Neuronal stem cell (in vitro differentiated cells): ENCODE measurements around the gene CNTN5.

Source experiments
- DNase-seq: peaks from one replicate; pipeline ENCODE4 v3.0.0-alpha.2; 2013; ENCODE audit warnings: low spot score
- H2AFZ ChIP-seq: one replicate; pipeline ENCODE4 v1.6.1; 2013; ENCODE audit warnings: mild to moderate bottlenecking, low read length, inconsistent platforms
- H2AK5ac ChIP-seq: 2 replicates; pipeline ENCODE4 v1.6.1; 2013; ENCODE audit warnings: low read depth, mild to moderate bottlenecking, inconsistent platforms, low read length, moderate library complexity, mixed read lengths
- H2BK120ac ChIP-seq: 2 replicates; pipeline ENCODE4 v1.6.1; 2013; ENCODE audit warnings: low read depth, mild to moderate bottlenecking, inconsistent platforms, low read length, moderate library complexity, mixed read lengths
- H2BK12ac ChIP-seq: one replicate; pipeline ENCODE4 v1.6.1; 2013; ENCODE audit warnings: low read length, inconsistent platforms
- H2BK15ac ChIP-seq: 2 replicates; pipeline ENCODE4 v1.6.1; 2013; ENCODE audit warnings: mild to moderate bottlenecking, low read length, inconsistent platforms, mixed read lengths
- H2BK5ac ChIP-seq: one replicate; pipeline ENCODE4 v1.6.1; 2013; ENCODE audit warnings: inconsistent platforms, mild to moderate bottlenecking, low read length, moderate library complexity
- H3K14ac ChIP-seq: one replicate; pipeline ENCODE4 v1.6.1; 2013; ENCODE audit warnings: low read length, inconsistent platforms
- H3K18ac ChIP-seq: 2 replicates; pipeline ENCODE4 v1.6.1; 2013; ENCODE audit warnings: low read length, inconsistent platforms
- H3K23ac ChIP-seq: 2 replicates; pipeline ENCODE4 v1.6.1; 2013; ENCODE audit warnings: low read depth, mild to moderate bottlenecking, mixed read lengths, low read length, inconsistent platforms; ENCODE audit not compliant: poor library complexity
- H3K27ac ChIP-seq: replicated peaks from 3 replicates; pipeline ENCODE4 v1.5.1; 2013; ENCODE audit warnings: low read length, inconsistent platforms
- H3K27me3 ChIP-seq, 3 experiments: 2 replicates each; pipeline ENCODE4 v1.6.1; 2013; ENCODE audit warnings: low read length in 3 of 3, mild to moderate bottlenecking in 2 of 3, inconsistent platforms in 1 of 3, low read depth in 1 of 3, mixed read lengths in 1 of 3, moderate library complexity in 1 of 3; ENCODE audit not compliant: control insufficient read depth in 3 of 3, insufficient read depth in 3 of 3
- H3K36me3 ChIP-seq, 2 donors: replicated peaks in 1 of 2; 2 replicates each; pipeline ENCODE4 v1.6.1; 2013; ENCODE audit warnings: low read length in 2 of 2; ENCODE audit not compliant: control insufficient read depth in 2 of 2, insufficient read depth in 2 of 2
- H3K4ac ChIP-seq: 2 replicates; pipeline ENCODE4 v1.6.1; 2013; ENCODE audit warnings: inconsistent platforms, mild to moderate bottlenecking, low read length, moderate library complexity
- H3K4me1 ChIP-seq, 2 donors: 1 replicate in 1 of 2; 2 replicates in 1 of 2; pipeline ENCODE4 v1.6.1; 2013; ENCODE audit warnings: low read length in 2 of 2, low read depth in 1 of 2; ENCODE audit not compliant: control insufficient read depth in 2 of 2, insufficient read depth in 1 of 2
- H3K4me2 ChIP-seq: one replicate; pipeline ENCODE4 v1.6.1; 2013; ENCODE audit warnings: mild to moderate bottlenecking, low read length, inconsistent platforms; ENCODE audit not compliant: insufficient read depth, poor library complexity, severe bottlenecking
- H3K4me3 ChIP-seq, 2 donors: 2 replicates each; pipeline ENCODE4 v1.5.1; 2013; ENCODE audit warnings: low read length in 2 of 2, mild to moderate bottlenecking in 2 of 2, inconsistent platforms in 1 of 2, moderate library complexity in 1 of 2
- H3K79me1 ChIP-seq: one replicate; pipeline ENCODE4 v1.6.1; 2013; ENCODE audit warnings: low read depth, mild to moderate bottlenecking, inconsistent platforms, low read length, moderate library complexity
- H3K9ac ChIP-seq: one replicate; pipeline ENCODE4 v1.6.1; 2013; ENCODE audit warnings: mild to moderate bottlenecking, low read depth, low read length, inconsistent platforms; ENCODE audit not compliant: poor library complexity
- H3K9me3 ChIP-seq, 2 donors: replicated peaks in 1 of 2; 2 replicates each; pipeline versions ENCODE3 to v1.6.1; 2013; ENCODE audit warnings: low read length in 2 of 2, mild to moderate bottlenecking in 2 of 2, inconsistent platforms in 1 of 2, low read depth in 1 of 2, mixed read lengths in 1 of 2, moderate library complexity in 1 of 2; ENCODE audit not compliant: control insufficient read depth in 2 of 2, insufficient read depth in 1 of 2
- H4K8ac ChIP-seq: one replicate; pipeline ENCODE4 v1.6.1; 2013; ENCODE audit warnings: low read depth, mild to moderate bottlenecking, inconsistent platforms, low read length, moderate library complexity
- H4K91ac ChIP-seq: one replicate; pipeline ENCODE4 v1.6.1; 2013; ENCODE audit warnings: low read length, low read depth, mild to moderate bottlenecking, inconsistent platforms; ENCODE audit not compliant: poor library complexity
- WGBS, 2 donors: extraction: QIAGEN DNeasy Blood & Tissue Kit; methylation state at CpG; one replicate each; pipeline ENCODE4 v1.1.7; 2013; ENCODE audit warnings: missing lambda C conversion rate in 2 of 2, mixed read lengths in 1 of 2; ENCODE audit not compliant: insufficient read length in 2 of 2, insufficient replicate concordance in 1 of 2; ENCODE audit errors: extremely low coverage in 2 of 2; 5-methylcytosine and 5-hydroxymethylcytosine counted together

CNTN5 gene

GRCh38 chr11:100221791-100222190, 1201.0 kb downstream of the CNTN5 start:
- Histone ChIP-seq H4K91ac (no peak overlapping the region), H3K23ac (no peak overlapping the region), H3K4me2 (no peak overlapping the region), H4K8ac (no peak overlapping the region), H3K36me3 (no peaks in the 10 kb centered on the region), H2AK5ac (no peak overlapping the region), H3K9ac (no peak overlapping the region), H2BK12ac (no peak overlapping the region), H3K9me3 (no peaks in the 10 kb centered on the region), H2AFZ (no peak overlapping the region), H3K27me3 (no peaks in the 10 kb centered on the region), H2BK15ac (no peak overlapping the region), H3K14ac (no peak overlapping the region), H3K18ac (no peak overlapping the region), H3K27ac (no peak overlapping the region), H3K4me1 (peaks cover 0 to 6% of the 10 kb centered on the region in 2 donors), H2BK5ac (no peak overlapping the region), H2BK120ac (no peak overlapping the region), H3K79me1 (no peaks in the 10 kb centered on the region), H3K4ac (no peak overlapping the region), H3K4me3 (no peak overlapping the region)
- WGBS, 2 donors: no CpG with 5 or more reads among the region's 2 CpGs
- DNase-seq: no peak

GRCh38 chr11:100224541-100225034, 1203.8 kb downstream of the CNTN5 start:
- Histone ChIP-seq H3K4ac (no peak overlapping the region), H3K18ac (no peak overlapping the region), H3K4me3 (no peak overlapping the region), H3K14ac (no peak overlapping the region), H4K8ac (no peak overlapping the region), H2AFZ (no peak overlapping the region), H3K9me3 (no peaks in the 10 kb centered on the region), H2BK120ac (no peak overlapping the region), H3K36me3 (no peaks in the 10 kb centered on the region), H3K79me1 (no peaks in the 10 kb centered on the region), H3K9ac (no peak overlapping the region), H4K91ac (no peak overlapping the region), H2BK12ac (no peak overlapping the region), H2BK5ac (no peak overlapping the region), H2AK5ac (no peak overlapping the region), H3K4me1 (peaks cover 0 to 6% of the 10 kb centered on the region in 2 donors), H3K27me3 (no peaks in the 10 kb centered on the region), H3K27ac (no peak overlapping the region), H3K4me2 (no peak overlapping the region), H3K23ac (no peak overlapping the region), H2BK15ac (no peak overlapping the region)
- no CpG with 5 or more reads among the region's 1 CpG for WGBS, 2 donors
- no peak for DNase-seq

GRCh38 chr11:100229086-100229485, 1208.3 kb downstream of the CNTN5 start:
- Histone ChIP-seq H3K79me1 (no peaks in the 10 kb centered on the region), H4K91ac (no peak overlapping the region), H3K4me2 (no peak overlapping the region), H3K9me3 (no peaks in the 10 kb centered on the region), H2BK15ac (no peak overlapping the region), H3K23ac (no peak overlapping the region), H2AK5ac (no peak overlapping the region), H2BK12ac (no peak overlapping the region), H3K27me3 (no peaks in the 10 kb centered on the region), H3K36me3 (no peaks in the 10 kb centered on the region), H2BK120ac (no peak overlapping the region), H3K4me1 (no peaks in the 10 kb centered on the region), H3K9ac (no peak overlapping the region), H4K8ac (no peak overlapping the region), H2AFZ (no peak overlapping the region), H3K4ac (no peak overlapping the region), H2BK5ac (no peak overlapping the region), H3K27ac (no peak overlapping the region), H3K14ac (no peak overlapping the region), H3K4me3 (no peak overlapping the region), H3K18ac (no peak overlapping the region)
- no CpG with 5 or more reads among the region's 1 CpG for WGBS, 2 donors
- DNase-seq: no peak

- no peak overlapping the region for H3K4me3 ChIP-seq
- no CpG with 5 or more reads among the region's 2 CpGs for WGBS, 2 donors
- no peak for DNase-seq
These were observed 1211.3 kb downstream of the CNTN5 start for GRCh38 chr11:100232006-100232405.

More at GRCh38 chr11:100232006-100232405, 1211.3 kb downstream of the CNTN5 start:
- no peak overlapping the region for H3K4ac ChIP-seq
- no peaks in the 10 kb centered on the region for H3K36me3 ChIP-seq
- H3K27ac ChIP-seq: no peak overlapping the region
- H3K4me2 ChIP-seq: no peak overlapping the region
- H2BK15ac ChIP-seq: no peak overlapping the region
- H2AFZ ChIP-seq: no peak overlapping the region
- H3K79me1 ChIP-seq: no peaks in the 10 kb centered on the region
- H3K9me3 ChIP-seq: peaks cover 0 to 1% of the 10 kb centered on the region in 2 donors
- H3K9ac ChIP-seq: no peak overlapping the region
- H2BK5ac ChIP-seq: no peak overlapping the region
- no peak overlapping the region for H3K18ac ChIP-seq
- H3K27me3 ChIP-seq: no peaks in the 10 kb centered on the region
- H3K23ac ChIP-seq: no peak overlapping the region
- no peak overlapping the region for H3K14ac ChIP-seq
- H2BK120ac ChIP-seq: no peak overlapping the region
- no peak overlapping the region for H2AK5ac ChIP-seq
- H3K4me1 ChIP-seq: no peaks in the 10 kb centered on the region
- no peak overlapping the region for H4K8ac ChIP-seq
- no peak overlapping the region for H4K91ac ChIP-seq
- no peak overlapping the region for H2BK12ac ChIP-seq
